Activated CD8-positive, alpha-beta memory T cell treated with anti-CD3 and anti-CD28 coated beads, Interleukin-2, amount 10 ng/mL, durations not matched to agents 7 days and 5 days (primary cell): ENCODE results near the gene ADGRD1. TPM values are rescaled to one million over a fixed set of nuclear protein-coding genes. Genes with fewer than 3 reads are reported as not detected.
"Not testable (repeated sequence)": the region's sequence is repeated elsewhere in the genome, so short reads cannot be mapped to it uniquely, and the experiment has no call there.

Experiments
- ATAC-seq: fragments of 150-1000 bp; cut with Tn5 transposase; one replicate; pipeline ENCODE4 v1.10.0; 2021; ENCODE audit warnings: moderate library complexity
- CTCF ChIA-PET: fragments of 350-600 bp; sonication (Branson Sonifier 250); formaldehyde crosslinking; loops from one replicate; lab custom pipeline; 2021; ENCODE audit warnings: antibody characterized with exemption; lab: Charles Lee
- DNase-seq: peaks from one replicate; pipeline ENCODE4 v3.0.0-alpha.2; 2020
- H3K27ac Mint-ChIP-seq: one replicate; pipeline ENCODE4 v1.8.0; 2021; ENCODE audit warnings: mild to moderate bottlenecking, mixed read lengths
- H3K27me3 Mint-ChIP-seq: one replicate; pipeline ENCODE4 v1.8.0; 2021; ENCODE audit warnings: mixed read lengths
- H3K36me3 Mint-ChIP-seq: one replicate; pipeline ENCODE4 v1.8.0; 2021; ENCODE audit warnings: mild to moderate bottlenecking, mixed read lengths
- H3K4me1 Mint-ChIP-seq: one replicate; pipeline ENCODE4 v1.8.0; 2021; ENCODE audit warnings: mixed read lengths
- H3K4me3 Mint-ChIP-seq: one replicate; pipeline ENCODE4 v1.8.0; 2021; ENCODE audit warnings: mild to moderate bottlenecking, moderate library complexity, mixed read lengths
- H3K9me3 Mint-ChIP-seq: one replicate; pipeline ENCODE4 v1.8.0; 2022; ENCODE audit warnings: low read depth, mixed read lengths
- total RNA-seq, 2 experiments: library from RNA; stranded (reverse); gene quantifications; one replicate each; pipeline ENCODE4 v1.2.3, GENCODE V29; 2021

ADGRD1 gene
- 1 to 10 TPM in 1 of 2 experiments, under 1 TPM in 1; 0.23 to 2.2 TPM for total RNA-seq

DNA sequence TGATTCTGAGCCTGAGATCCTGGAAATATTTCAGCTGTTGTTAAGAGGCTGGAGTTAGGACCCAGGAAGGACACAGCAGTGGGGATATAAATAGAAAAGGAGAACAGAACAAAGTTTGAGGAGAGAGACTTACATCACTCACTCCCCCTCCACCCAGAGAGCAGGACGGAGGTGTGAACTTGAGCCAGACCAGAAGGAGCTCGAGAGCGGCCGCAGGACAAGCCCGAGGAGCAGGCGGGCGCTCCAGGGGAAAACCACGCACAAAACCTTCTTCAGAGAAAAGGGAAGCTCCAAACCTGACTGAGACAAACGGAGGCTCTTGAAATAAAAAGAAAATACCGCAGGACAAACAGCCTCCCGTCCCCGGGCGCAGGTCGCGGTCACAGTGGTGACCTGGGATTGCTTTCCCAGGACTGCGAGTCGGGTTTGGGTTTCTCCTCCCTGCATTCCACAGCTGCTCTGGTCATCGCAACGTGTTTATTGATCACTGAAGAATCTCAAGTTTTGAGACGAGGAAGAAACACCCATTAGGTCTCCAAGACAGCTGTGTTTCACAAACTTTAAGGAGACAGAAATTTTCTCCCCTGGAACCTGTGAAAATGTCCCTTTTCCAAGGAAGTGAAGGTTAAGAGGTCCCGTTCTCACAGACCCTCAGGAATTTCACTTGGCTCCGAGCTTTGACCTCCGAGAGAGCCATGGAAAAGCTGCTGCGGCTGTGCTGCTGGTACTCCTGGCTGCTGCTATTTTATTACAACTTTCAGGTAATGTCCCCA lies at the start of gene ADGRD1:
TSS of gene ADGRD1 (plus strand) at position 137 of the 773 bp plus-strand sequence. CDS start at position 696, 559 bp downstream.
- no peak within 1 kb of the TSS for H3K4me3 Mint-ChIP-seq
- no peaks in the 10 kb centered on the region for H3K4me1 Mint-ChIP-seq
- no peak within 1 kb of the TSS for H3K27ac Mint-ChIP-seq
- H3K27me3 Mint-ChIP-seq, result peaks cover 25% of the 10 kb centered on the region
- H3K9me3 Mint-ChIP-seq, result no peaks in the 10 kb centered on the region
- CTCF ChIA-PET, result no interaction called here
- ATAC-seq (no peak), DNase-seq (no peak)
- no peaks in the 10 kb centered on the region for H3K36me3 Mint-ChIP-seq

DNA sequence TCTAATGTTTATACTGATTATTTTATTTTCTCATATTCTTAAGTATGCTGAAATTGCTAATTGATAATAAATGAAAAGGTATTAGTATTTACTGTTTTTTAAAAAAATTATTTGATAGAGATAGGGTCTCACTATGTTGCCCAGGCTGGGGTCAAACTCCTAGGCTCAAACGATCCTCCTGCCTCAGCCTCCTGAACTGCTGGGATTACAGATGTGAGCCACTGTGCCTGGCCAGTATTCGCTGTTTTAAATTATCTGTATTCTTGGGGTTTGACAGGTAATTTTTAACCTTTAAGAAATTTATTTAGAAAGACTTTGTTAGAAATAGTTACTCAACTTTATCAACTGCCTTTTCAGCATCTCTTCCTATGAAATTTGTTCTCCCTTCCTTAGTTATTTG lies 49.6 kb upstream of the ADGRD1 start:
- H3K9me3 Mint-ChIP-seq, result peaks cover 3% of the 10 kb centered on the region
- ATAC-seq (no peak), DNase-seq (no peak)
- CTCF ChIA-PET, result no interaction called here
- H3K27ac Mint-ChIP-seq, result no peak overlapping the region
- no peaks in the 10 kb centered on the region for H3K4me1 Mint-ChIP-seq
- H3K36me3 Mint-ChIP-seq, result no peaks in the 10 kb centered on the region
- peaks cover 6% of the 10 kb centered on the region for H3K27me3 Mint-ChIP-seq
- H3K4me3 Mint-ChIP-seq, result no peak overlapping the region

DNA sequence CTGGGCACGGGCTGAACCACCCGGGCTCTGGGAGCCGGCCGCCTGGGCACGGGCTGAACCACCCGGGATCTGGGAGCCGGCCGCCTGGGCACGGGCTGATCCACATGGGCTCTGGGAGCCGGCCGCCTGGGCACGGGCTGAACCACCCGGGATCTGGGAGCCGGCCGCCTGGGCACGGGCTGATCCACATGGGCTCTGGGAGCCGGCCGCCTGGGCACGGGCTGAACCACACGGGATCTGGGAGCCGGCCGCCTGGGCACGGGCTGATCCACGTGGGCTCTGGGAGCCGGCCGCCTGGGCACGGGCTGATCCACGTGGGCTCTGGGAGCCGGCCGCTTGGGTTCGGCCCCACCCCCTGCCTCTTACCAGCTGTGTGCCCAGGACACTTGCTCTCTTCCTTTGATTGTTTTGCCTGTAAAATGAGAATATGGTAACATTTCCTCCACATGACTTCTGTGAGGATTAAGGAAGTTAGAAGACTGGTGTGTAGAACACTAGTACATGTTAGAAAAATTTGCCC lies 48.7 kb upstream of the ADGRD1 start:
- H3K36me3 Mint-ChIP-seq, H3K27me3 Mint-ChIP-seq, H3K4me3 Mint-ChIP-seq, H3K27ac Mint-ChIP-seq, ATAC-seq, H3K4me1 Mint-ChIP-seq, CTCF ChIA-PET, DNase-seq, H3K9me3 Mint-ChIP-seq: not testable (repeated sequence)

DNA sequence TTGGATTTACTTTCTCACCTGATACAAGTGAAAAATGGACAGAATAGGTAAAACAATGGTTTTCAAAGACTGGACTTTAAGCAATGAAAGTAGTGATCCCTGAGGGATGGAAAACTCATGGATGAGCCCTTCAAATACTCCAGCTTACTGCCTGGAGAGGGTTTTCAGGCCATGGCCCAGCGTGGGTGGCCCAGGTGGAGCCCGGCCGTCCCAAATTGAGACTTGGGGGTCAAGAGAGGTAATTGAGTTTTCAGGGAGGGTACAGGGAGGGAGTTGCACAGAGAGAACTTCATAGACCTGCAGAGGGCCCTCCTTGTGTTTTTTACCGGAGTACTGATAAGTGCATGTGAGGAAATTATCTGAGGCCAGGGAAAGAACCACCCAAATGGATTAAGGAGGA lies 44.6 kb upstream of the ADGRD1 start:
- CTCF ChIA-PET, result no interaction called here
- no peak overlapping the region for H3K4me3 Mint-ChIP-seq

DNA sequence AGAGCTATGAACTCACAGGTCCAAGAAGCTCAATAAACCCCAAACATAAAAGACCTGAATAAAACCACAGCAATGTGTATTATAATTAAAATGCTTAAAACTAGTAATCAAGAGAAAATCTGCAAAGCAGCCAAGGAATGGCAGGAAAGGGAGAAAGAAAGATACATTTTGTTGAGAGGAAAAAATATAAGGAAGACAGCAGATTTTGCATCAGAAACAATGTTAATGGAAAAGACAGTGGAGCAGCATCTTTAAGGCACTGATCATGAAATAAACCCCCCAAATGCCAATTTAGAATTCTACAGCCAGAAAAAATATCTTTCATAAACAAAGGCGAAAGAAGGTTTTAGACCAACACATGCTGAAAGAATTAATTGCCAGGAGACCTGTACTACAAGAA lies 42.5 kb upstream of the ADGRD1 start:
- DNase-seq (no peak), ATAC-seq (no peak)
- Mint-ChIP-seq H3K9me3 (peaks cover 7% of the 10 kb centered on the region), H3K36me3 (no peaks in the 10 kb centered on the region), H3K4me1 (no peaks in the 10 kb centered on the region), H3K27me3 (peaks cover 26% of the 10 kb centered on the region), H3K27ac (no peak overlapping the region), H3K4me3 (no peak overlapping the region)
- CTCF ChIA-PET, result no interaction called here

More for the DNA sequence above, 44.6 kb upstream of the ADGRD1 start:
- Mint-ChIP-seq H3K4me1 (no peaks in the 10 kb centered on the region), H3K9me3 (peaks cover 7% of the 10 kb centered on the region), H3K27me3 (peaks cover 14% of the 10 kb centered on the region), H3K36me3 (no peaks in the 10 kb centered on the region), H3K27ac (no peak overlapping the region)
- no peak for DNase-seq
- ATAC-seq, result no peak

DNA sequence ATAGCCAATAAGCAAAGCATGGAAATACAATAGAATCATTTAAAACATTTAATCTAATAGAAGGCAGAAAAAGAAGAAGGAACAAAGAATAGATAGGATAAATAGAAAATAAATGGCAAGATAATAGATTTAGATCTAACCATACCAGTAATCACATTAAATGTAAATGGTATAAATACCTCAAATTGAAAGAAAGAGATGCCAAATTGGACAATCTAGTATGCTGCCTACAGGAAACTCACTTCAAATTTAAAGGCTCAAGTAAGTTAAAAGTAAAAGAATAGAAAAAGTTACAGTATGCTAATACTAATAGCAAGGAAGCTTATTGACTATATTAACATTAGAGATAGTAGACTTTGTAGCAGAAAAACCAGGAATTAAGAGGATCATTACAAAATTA lies 41.8 kb upstream of the ADGRD1 start:
- CTCF ChIA-PET, result no interaction called here
- H3K4me3 Mint-ChIP-seq, result no peak overlapping the region
- no peak for DNase-seq
- peaks cover 33% of the 10 kb centered on the region for H3K27me3 Mint-ChIP-seq
- H3K36me3 Mint-ChIP-seq, result no peaks in the 10 kb centered on the region
- no peak overlapping the region for H3K27ac Mint-ChIP-seq
- no peaks in the 10 kb centered on the region for H3K4me1 Mint-ChIP-seq
- no peak for ATAC-seq
- H3K9me3 Mint-ChIP-seq, result peaks cover 7% of the 10 kb centered on the region

DNA sequence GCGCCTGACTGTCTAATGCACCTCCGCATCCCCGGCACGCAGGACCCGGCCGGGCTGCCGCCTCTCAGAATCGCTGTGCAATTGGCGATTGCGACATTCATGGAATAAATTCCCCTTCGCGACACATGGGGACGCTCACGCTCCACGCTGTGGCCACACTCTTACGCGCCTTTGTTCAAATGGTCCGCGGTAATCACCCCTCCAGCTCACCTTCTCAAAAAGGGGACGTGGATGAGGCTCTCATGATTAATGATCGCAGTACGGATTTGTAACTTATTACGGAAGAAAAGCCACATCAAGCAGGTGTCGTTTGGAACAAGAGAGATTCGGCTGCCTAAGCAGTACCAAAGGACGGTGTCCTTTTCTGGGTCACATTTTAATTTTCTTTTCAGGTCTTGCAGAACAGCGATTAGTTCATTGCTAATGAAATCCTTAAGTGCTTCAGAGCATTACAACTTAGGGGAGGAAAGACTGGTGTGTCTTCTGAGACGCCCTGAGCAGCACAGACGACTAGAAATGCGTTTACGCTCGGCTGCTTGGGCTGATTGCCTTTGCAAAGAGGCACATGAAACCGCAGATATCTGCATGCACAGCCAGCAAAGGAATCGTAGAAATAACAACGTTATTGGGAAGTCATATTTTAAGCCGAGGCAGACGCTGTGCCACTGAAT lies 37.3 kb upstream of the ADGRD1 start:
- H3K36me3 Mint-ChIP-seq, result no peaks in the 10 kb centered on the region
- H3K27me3 Mint-ChIP-seq, result peaks cover 47% of the 10 kb centered on the region
- CTCF ChIA-PET, result interaction anchor here (0.9 kb wide), 1 partner anchor 216 kb away, joined by 3 read pairs; no protein-coding TSS in a partner anchor
- no peaks in the 10 kb centered on the region for H3K4me1 Mint-ChIP-seq
- H3K4me3 Mint-ChIP-seq, result no peak overlapping the region
- peaks cover 4% of the 10 kb centered on the region for H3K9me3 Mint-ChIP-seq
- DNase-seq, result no peak
- no peak for ATAC-seq
- H3K27ac Mint-ChIP-seq, result no peak overlapping the region

DNA sequence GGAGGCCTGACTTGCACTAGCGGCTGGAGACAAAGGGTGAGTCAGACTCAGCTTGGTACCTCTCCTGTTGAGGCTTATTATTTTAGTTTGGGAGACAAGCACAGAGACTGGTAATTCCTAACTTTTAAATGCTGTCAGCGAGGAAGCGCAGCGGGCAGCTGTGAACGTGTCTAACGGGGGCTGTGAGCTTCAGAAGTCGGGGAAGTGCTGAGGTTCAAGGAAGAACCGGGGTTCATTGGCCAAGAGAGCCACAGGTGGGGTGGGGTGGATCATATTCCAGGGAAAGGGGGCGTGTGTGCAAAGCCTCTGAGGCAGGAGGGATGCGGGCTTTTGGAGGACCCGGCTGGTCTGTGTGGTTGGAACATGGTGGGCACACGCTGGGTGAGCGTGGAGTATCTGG lies 36.1 kb upstream of the ADGRD1 start:
- ATAC-seq (no peak), DNase-seq (no peak)
- Mint-ChIP-seq H3K4me1 (no peaks in the 10 kb centered on the region), H3K4me3 (no peak overlapping the region), H3K27ac (no peak overlapping the region), H3K36me3 (no peaks in the 10 kb centered on the region), H3K27me3 (peaks cover 50% of the 10 kb centered on the region), H3K9me3 (no peaks in the 10 kb centered on the region)
- CTCF ChIA-PET, result no interaction called here

DNA sequence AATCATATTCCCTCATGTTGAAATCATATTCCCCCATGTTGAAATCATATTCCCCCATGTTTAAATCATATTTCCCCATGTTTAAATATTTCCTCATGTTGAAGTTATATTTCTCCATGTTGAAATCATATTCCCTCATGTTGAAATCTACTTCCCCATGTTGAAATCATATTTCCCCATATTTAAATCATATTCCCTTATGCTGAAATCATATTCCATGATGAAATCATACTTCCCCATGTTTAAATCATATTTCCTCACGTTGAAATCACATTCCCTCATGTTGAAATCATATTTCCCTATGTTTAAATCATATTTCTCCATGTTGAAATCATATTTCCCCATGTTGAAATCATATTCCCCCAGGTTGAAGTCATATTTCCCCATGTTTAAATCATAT lies 34.6 kb upstream of the ADGRD1 start:
- H3K4me3 Mint-ChIP-seq, result no peak overlapping the region
- H3K27ac Mint-ChIP-seq, result no peak overlapping the region
- DNase-seq (no peak), ATAC-seq (no peak)
- no peaks in the 10 kb centered on the region for H3K4me1 Mint-ChIP-seq
- no peaks in the 10 kb centered on the region for H3K9me3 Mint-ChIP-seq
- peaks cover 48% of the 10 kb centered on the region for H3K27me3 Mint-ChIP-seq
- no peaks in the 10 kb centered on the region for H3K36me3 Mint-ChIP-seq
- CTCF ChIA-PET, result no interaction called here

DNA sequence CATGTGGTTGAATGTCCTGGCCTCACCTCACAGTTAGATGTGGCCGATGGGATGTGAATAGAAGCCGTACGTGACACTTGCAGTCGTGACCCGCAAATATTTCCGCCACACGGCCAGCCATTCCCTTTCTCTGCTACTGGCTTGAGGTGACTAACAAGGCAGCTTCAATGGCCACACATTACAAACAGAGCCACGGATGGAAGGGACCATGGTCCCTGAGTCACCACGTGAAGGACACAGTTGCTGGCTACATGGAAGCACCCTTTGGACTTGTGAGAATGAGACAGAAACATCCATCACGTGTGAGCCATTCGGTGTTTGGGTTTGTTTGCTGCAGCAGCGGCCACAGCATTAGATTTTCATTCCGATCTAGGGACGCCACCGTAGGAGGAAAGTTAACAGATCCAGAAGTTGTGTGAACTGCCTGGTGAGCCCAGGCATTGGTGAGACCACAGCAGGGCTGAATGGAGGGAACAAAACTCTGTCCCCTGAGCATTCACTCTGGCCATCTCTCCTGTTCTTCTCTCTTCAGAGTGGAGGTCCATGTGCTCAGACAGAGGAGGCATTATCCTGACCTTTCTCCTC lies 33.5 kb upstream of the ADGRD1 start:
- CTCF ChIA-PET, result no interaction called here
- ATAC-seq (no peak), DNase-seq (no peak)
- H3K27ac Mint-ChIP-seq, result no peak overlapping the region
- H3K36me3 Mint-ChIP-seq, result no peaks in the 10 kb centered on the region
- H3K9me3 Mint-ChIP-seq, result no peaks in the 10 kb centered on the region
- H3K4me1 Mint-ChIP-seq, result no peaks in the 10 kb centered on the region
- no peak overlapping the region for H3K4me3 Mint-ChIP-seq
- peaks cover 41% of the 10 kb centered on the region for H3K27me3 Mint-ChIP-seq

DNA sequence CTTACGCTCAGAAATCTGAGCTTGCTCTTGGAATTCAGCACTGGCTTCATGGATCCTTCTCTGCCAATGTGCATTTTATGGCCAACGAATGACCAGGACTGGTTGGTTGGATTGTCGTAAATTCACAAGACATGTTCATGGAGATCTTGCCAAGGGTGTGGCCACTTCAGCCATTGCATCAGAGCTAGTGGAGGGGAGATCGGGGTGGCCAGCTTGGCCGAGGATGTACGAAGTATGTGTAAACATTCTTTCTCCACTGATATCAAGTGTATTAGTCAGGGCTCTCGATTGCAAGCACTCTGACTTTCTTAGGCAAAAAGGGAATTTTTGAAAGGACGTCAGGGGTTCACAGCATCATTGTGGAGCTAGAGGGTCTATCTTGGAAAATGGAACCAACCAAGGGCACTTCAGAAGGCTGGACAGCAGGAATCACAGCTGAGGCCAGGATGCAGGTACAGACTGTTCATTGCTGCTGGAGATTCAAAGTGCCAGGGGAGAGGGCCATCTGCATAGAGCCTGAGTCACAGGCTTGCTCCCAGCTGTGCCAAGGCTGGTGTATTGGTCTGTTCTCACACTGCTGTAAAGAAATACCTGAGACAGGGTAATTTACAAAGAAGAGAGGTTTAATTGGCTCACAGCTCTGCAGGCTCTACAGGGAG lies 32.9 kb upstream of the ADGRD1 start:
- Mint-ChIP-seq H3K4me3 (no peak overlapping the region), H3K9me3 (no peaks in the 10 kb centered on the region), H3K27me3 (peaks cover 40% of the 10 kb centered on the region), H3K4me1 (no peaks in the 10 kb centered on the region), H3K27ac (no peak overlapping the region), H3K36me3 (no peaks in the 10 kb centered on the region)
- DNase-seq, result no peak
- no peak for ATAC-seq
- CTCF ChIA-PET, result no interaction called here

DNA sequence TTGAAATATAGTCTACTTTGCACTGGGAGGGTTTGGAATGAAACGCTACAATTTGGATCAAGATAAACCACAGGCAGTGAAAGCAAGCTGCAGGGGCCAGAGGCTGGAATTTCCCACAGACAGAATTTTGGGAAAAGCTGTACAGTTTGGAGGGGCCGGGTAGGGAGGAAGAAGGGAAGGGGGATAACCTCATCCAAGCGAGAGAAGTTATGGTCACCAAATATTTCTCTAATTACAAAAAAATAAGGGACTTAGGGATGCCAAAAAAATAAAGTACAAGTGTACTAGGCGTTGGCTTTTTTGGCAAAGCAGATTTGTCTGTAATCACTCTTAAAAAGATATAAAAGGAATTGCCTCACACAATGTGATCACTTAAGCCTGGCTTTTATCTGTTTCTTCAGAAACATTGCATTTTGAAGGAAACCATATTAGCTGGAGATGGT lies 31.2 kb upstream of the ADGRD1 start:
- peaks cover 26% of the 10 kb centered on the region for H3K27me3 Mint-ChIP-seq
- no peaks in the 10 kb centered on the region for H3K4me1 Mint-ChIP-seq
- H3K36me3 Mint-ChIP-seq, result no peaks in the 10 kb centered on the region
- DNase-seq, result no peak
- CTCF ChIA-PET, result no interaction called here
- H3K9me3 Mint-ChIP-seq, result no peaks in the 10 kb centered on the region
- H3K4me3 Mint-ChIP-seq, result no peak overlapping the region
- H3K27ac Mint-ChIP-seq, result no peak overlapping the region
- ATAC-seq, result no peak

DNA sequence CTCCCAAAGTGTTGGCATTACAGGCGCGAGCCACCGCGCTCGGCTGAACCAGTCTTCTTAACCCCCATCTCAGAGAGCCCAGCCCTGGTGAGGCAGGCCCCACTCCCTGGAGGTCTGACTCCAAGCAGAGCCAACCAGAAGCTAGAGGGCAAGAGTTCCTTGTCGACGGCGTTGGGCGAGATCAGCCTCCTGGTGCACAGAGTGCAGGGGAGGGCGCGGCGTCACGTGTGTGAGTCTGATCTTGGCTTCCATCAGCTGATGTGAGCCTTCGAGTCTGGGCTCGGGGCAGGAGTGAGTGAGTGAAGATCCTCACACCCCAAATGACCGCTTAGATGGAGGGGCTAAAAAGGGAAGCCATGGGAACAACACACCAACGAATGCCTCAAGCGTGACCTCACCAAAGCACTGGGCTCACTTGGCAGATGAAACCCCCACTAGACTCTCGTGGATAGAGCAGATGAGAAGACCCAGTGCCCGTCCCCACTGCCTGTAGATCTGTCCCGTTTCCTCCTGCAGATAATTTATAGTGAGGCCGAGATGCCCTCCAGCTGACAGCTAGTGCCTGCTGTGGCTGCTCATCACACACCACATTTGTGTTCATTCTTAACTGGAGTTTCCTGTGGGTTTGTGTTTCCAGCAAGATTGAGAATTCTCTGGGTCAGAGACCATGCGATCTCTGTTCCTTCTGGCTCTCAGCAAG lies 28.6 kb upstream of the ADGRD1 start:
- Mint-ChIP-seq H3K4me1 (no peaks in the 10 kb centered on the region), H3K9me3 (no peaks in the 10 kb centered on the region), H3K4me3 (no peak overlapping the region), H3K27ac (no peak overlapping the region), H3K36me3 (no peaks in the 10 kb centered on the region), H3K27me3 (peaks cover 35% of the 10 kb centered on the region)
- CTCF ChIA-PET, result interaction anchor here (1.1 kb wide), 1 partner anchor 11 kb away, joined by 3 read pairs; no protein-coding TSS in a partner anchor
- ATAC-seq (no peak), DNase-seq (no peak)
